ENCODE measurements around the gene BAMBI. TPM values are rescaled to one million over a fixed set of nuclear protein-coding genes. Genes with fewer than 3 reads are reported as not detected.

The BAMBI gene
- total RNA-seq, 5 donors from 2014 or later (not counting 1 experiment from before 2014, with no cell fraction given) = 0.16 to 2.3 (median 0.41) TPM

DNA sequence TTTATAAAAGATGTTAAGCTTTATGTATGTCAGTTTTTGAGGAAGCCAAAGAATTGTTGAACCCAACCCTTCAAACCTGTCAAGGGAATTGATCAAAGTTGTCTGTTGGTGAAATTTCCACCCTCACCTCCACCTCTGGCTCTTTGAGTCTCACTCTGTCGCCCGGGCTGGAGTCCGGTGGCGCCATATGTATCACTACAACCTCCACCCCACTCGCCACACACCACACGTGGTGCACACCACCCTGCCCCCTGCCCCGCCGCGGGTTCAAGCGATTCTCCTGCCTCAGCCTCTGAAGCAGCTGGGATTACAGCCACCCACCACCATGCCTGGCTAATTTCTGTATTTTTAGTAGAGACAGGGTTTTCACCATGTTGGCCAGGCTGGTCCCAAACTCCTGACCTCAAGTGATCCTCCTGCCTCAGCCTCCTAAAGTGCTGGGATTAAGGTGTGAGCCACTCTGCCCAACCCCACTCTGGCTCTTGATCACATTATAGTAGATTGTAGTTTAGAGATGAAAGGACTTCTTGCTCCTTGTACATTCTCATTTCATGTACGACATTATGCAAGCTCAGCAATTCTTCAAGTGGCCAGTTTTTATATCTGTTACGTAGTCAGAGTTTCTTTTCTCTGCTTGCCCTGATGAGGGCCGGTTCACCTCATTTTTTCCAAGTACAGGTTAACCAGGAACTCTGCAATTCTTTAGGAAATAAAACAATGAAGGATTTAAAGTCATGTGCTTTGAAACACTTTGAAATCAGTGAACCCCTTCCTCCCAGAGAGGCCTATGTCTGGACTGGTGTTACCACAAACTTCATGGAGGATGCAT lies 7.0 kb downstream of the BAMBI start:
- Histone ChIP-seq H3K36me3 (ENCODE audit: control insufficient read depth in 2 of 2, extremely low read depth in 1 of 2, insufficient read depth in 1 of 2, low read length in 1 of 2) (no peaks in the 10 kb centered on the region), H3K27ac (ENCODE audit: low read length) (no peak overlapping the region), H3K27me3 (replicated peaks in 1 of 2; ENCODE audit: control insufficient read depth in 2 of 2, extremely low read depth in 1 of 2, insufficient read depth in 2 of 2, low read length in 1 of 2) (peaks cover 5 to 17% of the 10 kb centered on the region in 2 experiments), H3K4me3 (ENCODE audit: control insufficient read depth in 1 of 2, extremely low read depth in 1 of 2, low read length in 1 of 2) (no peak overlapping the region), H3K4me1 (ENCODE audit: control insufficient read depth in 1 of 2, extremely low read depth in 1 of 2, insufficient read depth in 2 of 2, low read length in 2 of 2) (peaks cover 5 to 6% of the 10 kb centered on the region in 2 experiments), H3K9me3 (no peaks in the 10 kb centered on the region)
- no peak for ATAC-seq (replicated peaks in 1 of 4)
- 90% methylated on average over 5 of the region's 13 CpGs for WGBS (ENCODE audit: insufficient coverage)
- CTCF ChIA-PET = interaction anchor here in 1 of 2 donors (0.5 kb wide), 1 partner anchor 1802 kb away, joined by 3 read pairs; no protein-coding TSS in a partner anchor
- peaks cover 8 to 11% (median 9%) of the 10 kb centered on the region in 3 donors for H3K4me1 Mint-ChIP-seq
- POLR2A ChIA-PET = no interaction called here
- H3K27ac Mint-ChIP-seq = no peak overlapping the region
- no peaks in the 10 kb centered on the region for H3K9me3 Mint-ChIP-seq
- peaks cover 48 to 62% of the 10 kb centered on the region in 2 donors for H3K27me3 Mint-ChIP-seq
- no peak for DNase-seq
- H3K36me3 Mint-ChIP-seq = no peaks in the 10 kb centered on the region
- no peak overlapping the region for H3K4me3 Mint-ChIP-seq

DNA sequence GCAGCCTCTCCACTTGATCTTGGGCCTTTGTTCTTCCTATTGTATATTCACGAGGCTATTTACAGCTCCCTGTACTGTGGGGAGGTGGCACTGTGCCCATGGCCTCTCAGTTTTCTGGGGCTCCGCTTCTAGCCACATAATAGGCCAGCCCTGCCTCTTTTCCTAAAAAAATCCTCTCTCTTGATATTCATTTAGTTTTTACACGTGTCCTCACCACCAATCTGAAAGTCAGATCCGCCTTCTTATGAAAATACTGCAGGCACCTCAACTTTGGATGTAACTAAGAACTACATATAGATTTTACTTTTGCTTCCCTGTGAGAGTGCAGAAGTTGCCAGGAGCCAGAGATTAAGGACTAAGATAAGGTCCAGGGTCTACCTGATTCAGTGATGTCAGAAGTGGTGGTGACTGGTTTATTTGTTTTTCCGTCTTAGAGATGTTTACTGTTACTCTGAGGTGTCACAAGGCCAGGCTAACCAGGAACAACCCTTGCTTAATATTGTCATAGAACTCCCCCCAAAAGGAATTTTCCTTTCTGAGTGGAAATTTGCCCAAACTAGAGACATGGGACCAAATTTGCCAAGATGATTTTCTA lies 7.8 kb downstream of the BAMBI start:
- Histone ChIP-seq H3K4me1 (ENCODE audit: control insufficient read depth in 1 of 2, extremely low read depth in 1 of 2, insufficient read depth in 2 of 2, low read length in 2 of 2) (peaks cover under 1 to 4% of the 10 kb centered on the region in 2 experiments), H3K27me3 (replicated peaks in 1 of 2; ENCODE audit: control insufficient read depth in 2 of 2, extremely low read depth in 1 of 2, insufficient read depth in 2 of 2, low read length in 1 of 2) (peaks cover 5 to 14% of the 10 kb centered on the region in 2 experiments), H3K9me3 (no peaks in the 10 kb centered on the region), H3K36me3 (ENCODE audit: control insufficient read depth in 2 of 2, extremely low read depth in 1 of 2, insufficient read depth in 1 of 2, low read length in 1 of 2) (no peaks in the 10 kb centered on the region), H3K4me3 (ENCODE audit: control insufficient read depth in 1 of 2, extremely low read depth in 1 of 2, low read length in 1 of 2) (no peak overlapping the region), H3K27ac (ENCODE audit: low read length) (no peak overlapping the region)
- Mint-ChIP-seq H3K27me3 (peaks cover 43 to 58% of the 10 kb centered on the region in 2 donors), H3K36me3 (no peaks in the 10 kb centered on the region), H3K9me3 (no peaks in the 10 kb centered on the region), H3K4me3 (no peak overlapping the region), H3K27ac (no peak overlapping the region), H3K4me1 (peaks cover 1 to 5% (median 3%) of the 10 kb centered on the region in 3 donors)
- ATAC-seq (replicated peaks in 1 of 4) (no peak), DNase-seq (no peak)
- WGBS (ENCODE audit: insufficient coverage) = no CpG with 5 or more reads among the region's 5 CpGs
- POLR2A ChIA-PET = no interaction called here
- CTCF ChIA-PET = no interaction called here

DNA sequence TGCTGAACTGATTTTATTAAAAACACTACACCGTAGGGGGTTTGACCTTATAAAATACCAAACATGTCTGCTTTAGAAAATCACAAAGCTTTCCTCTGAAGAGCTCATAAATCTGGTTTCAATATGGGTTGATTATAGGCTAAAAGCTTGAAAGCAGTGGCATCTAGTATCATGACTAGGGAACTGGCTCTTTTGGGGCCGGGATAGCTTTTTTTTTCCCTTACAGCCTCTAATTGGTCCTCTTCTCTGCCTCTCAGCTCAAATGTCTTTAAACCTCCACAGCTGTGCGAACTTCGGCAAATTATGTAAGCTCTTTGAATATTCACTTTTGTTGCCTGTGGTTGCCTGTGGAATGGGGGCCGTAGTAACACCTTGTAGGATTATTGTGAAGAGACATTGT lies 8.4 kb downstream of the BAMBI start:
- H3K9me3 ChIP-seq = no peaks in the 10 kb centered on the region
- Mint-ChIP-seq H3K27me3 (peaks cover 40 to 53% of the 10 kb centered on the region in 2 donors), H3K4me1 (peaks cover 0 to under 1% (median under 1%) of the 10 kb centered on the region in 3 donors), H3K4me3 (no peak overlapping the region), H3K27ac (no peak overlapping the region), H3K36me3 (no peaks in the 10 kb centered on the region), H3K9me3 (no peaks in the 10 kb centered on the region)
- ChIA-PET CTCF (no interaction called here), POLR2A (no interaction called here)
- no CpG with 5 or more reads among the region's 5 CpGs for WGBS (ENCODE audit: insufficient coverage)
- no peak overlapping the region for H3K4me3 ChIP-seq (ENCODE audit: control insufficient read depth in 1 of 2, extremely low read depth in 1 of 2, low read length in 1 of 2)
- no peak for DNase-seq
- no peaks in the 10 kb centered on the region for H3K36me3 ChIP-seq (ENCODE audit: control insufficient read depth in 2 of 2, extremely low read depth in 1 of 2, insufficient read depth in 1 of 2, low read length in 1 of 2)
- no peaks in the 10 kb centered on the region for H3K4me1 ChIP-seq (ENCODE audit: control insufficient read depth in 1 of 2, extremely low read depth in 1 of 2, insufficient read depth in 2 of 2, low read length in 2 of 2)
- H3K27me3 ChIP-seq (replicated peaks in 1 of 2; ENCODE audit: control insufficient read depth in 2 of 2, extremely low read depth in 1 of 2, insufficient read depth in 2 of 2, low read length in 1 of 2) = peaks cover 5 to 17% of the 10 kb centered on the region in 2 experiments
- no peak for ATAC-seq (replicated peaks in 1 of 4)
- H3K27ac ChIP-seq (ENCODE audit: low read length) = no peak overlapping the region

DNA sequence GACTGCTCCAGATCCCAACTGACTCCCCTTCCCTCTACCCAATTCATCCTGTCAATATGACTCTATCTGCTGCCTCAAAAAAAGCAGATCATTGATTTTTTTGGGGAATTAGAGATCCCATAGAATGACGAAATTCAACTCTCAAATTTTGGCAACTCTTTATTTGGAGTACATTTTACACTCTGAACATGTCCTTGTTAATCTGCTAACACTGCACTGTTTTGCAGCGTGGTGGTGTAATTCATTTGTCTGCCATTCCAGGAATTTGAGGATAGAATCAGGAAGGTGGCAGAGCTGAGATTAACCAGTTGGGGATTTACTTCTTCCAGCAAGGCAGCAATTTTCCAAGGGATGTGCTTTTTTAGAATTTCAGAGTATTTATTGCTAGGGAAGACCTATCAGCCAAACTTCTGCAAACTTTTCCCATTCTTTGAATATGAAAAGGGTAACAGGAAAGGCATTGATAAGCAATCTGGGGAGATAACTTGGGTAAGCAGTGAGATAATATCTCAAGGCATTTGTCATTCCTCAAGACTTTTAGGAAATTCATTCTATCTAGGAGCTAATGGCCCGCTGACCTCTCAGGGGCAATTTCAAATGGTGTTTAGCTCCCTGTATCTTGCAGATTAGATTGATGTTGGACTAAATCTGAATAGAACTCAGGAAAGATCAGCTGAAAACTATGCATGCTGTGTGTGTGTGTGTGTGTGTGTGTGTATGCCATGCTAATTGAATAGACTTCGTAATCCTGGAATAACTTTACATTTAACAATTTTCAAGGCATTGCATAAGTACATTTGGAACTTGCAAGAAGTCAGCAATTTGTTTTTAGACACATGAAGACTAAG lies 9.7 kb downstream of the BAMBI start:
- no peaks in the 10 kb centered on the region for H3K36me3 Mint-ChIP-seq
- no peak overlapping the region for H3K27ac Mint-ChIP-seq
- ATAC-seq (replicated peaks in 1 of 4) (no peak), DNase-seq (no peak)
- Histone ChIP-seq H3K4me1 (ENCODE audit: control insufficient read depth in 1 of 2, extremely low read depth in 1 of 2, insufficient read depth in 2 of 2, low read length in 2 of 2) (no peaks in the 10 kb centered on the region), H3K36me3 (ENCODE audit: control insufficient read depth in 2 of 2, extremely low read depth in 1 of 2, insufficient read depth in 1 of 2, low read length in 1 of 2) (no peaks in the 10 kb centered on the region), H3K4me3 (ENCODE audit: control insufficient read depth in 1 of 2, extremely low read depth in 1 of 2, low read length in 1 of 2) (no peak overlapping the region), H3K9me3 (no peaks in the 10 kb centered on the region), H3K27ac (ENCODE audit: low read length) (no peak overlapping the region), H3K27me3 (replicated peaks in 1 of 2; ENCODE audit: control insufficient read depth in 2 of 2, extremely low read depth in 1 of 2, insufficient read depth in 2 of 2, low read length in 1 of 2) (peaks cover 0 to 10% of the 10 kb centered on the region in 2 experiments)
- H3K27me3 Mint-ChIP-seq = peaks cover 32 to 45% of the 10 kb centered on the region in 2 donors
- H3K4me1 Mint-ChIP-seq = no peaks in the 10 kb centered on the region
- H3K4me3 Mint-ChIP-seq = no peak overlapping the region
- ChIA-PET POLR2A (no interaction called here), CTCF (interaction anchor here in 1 of 2 donors (0.6 to 0.8 kb wide), 2 partner anchors 9 to 12 kb away, joined by 3 read pairs; partner anchors contain the start of gene BAMBI)
- no CpG with 5 or more reads among the region's 4 CpGs for WGBS (ENCODE audit: insufficient coverage)
- no peaks in the 10 kb centered on the region for H3K9me3 Mint-ChIP-seq

DNA sequence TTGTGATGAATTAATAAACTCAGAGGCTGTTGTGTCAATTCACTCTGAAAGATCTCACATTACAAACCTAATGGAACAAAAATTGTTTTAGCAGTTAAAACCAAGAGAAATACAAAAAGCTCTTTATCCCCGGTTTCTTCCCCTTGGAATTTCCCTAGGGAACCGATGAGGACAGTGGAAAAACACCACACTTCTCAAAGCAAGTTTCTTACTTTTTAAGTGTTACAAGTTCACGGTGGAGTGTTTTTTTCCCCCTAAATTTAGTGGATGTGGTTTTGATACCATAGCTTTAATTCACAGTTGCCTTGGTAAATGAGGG lies 10.3 kb downstream of the BAMBI start:
- Histone ChIP-seq H3K4me1 (ENCODE audit: control insufficient read depth in 1 of 2, extremely low read depth in 1 of 2, insufficient read depth in 2 of 2, low read length in 2 of 2) (no peaks in the 10 kb centered on the region), H3K27ac (ENCODE audit: low read length) (no peak overlapping the region), H3K36me3 (ENCODE audit: control insufficient read depth in 2 of 2, extremely low read depth in 1 of 2, insufficient read depth in 1 of 2, low read length in 1 of 2) (no peaks in the 10 kb centered on the region), H3K27me3 (replicated peaks in 1 of 2; ENCODE audit: control insufficient read depth in 2 of 2, extremely low read depth in 1 of 2, insufficient read depth in 2 of 2, low read length in 1 of 2) (peaks cover 0 to 9% of the 10 kb centered on the region in 2 experiments), H3K4me3 (ENCODE audit: control insufficient read depth in 1 of 2, extremely low read depth in 1 of 2, low read length in 1 of 2) (no peak overlapping the region), H3K9me3 (no peaks in the 10 kb centered on the region)
- POLR2A ChIA-PET = interaction anchor here in 1 of 2 donors (0.6 kb wide), 1 partner anchor 1566 kb away, joined by 4 read pairs; no protein-coding TSS in a partner anchor
- Mint-ChIP-seq H3K27me3 (peaks cover 29 to 47% of the 10 kb centered on the region in 2 donors), H3K9me3 (no peaks in the 10 kb centered on the region), H3K36me3 (no peaks in the 10 kb centered on the region), H3K4me3 (no peak overlapping the region), H3K27ac (no peak overlapping the region), H3K4me1 (no peaks in the 10 kb centered on the region)
- no peak for DNase-seq
- no CpG with 5 or more reads among the region's 3 CpGs for WGBS (ENCODE audit: insufficient coverage)
- CTCF ChIA-PET = interaction anchor here (0.8 to 1.1 kb wide), 2 partner anchors 8 to 10 kb away, joined by 3 read pairs; partner anchors contain the start of gene BAMBI (in 1 of the 2)
- no peak for ATAC-seq (replicated peaks in 1 of 4)

DNA sequence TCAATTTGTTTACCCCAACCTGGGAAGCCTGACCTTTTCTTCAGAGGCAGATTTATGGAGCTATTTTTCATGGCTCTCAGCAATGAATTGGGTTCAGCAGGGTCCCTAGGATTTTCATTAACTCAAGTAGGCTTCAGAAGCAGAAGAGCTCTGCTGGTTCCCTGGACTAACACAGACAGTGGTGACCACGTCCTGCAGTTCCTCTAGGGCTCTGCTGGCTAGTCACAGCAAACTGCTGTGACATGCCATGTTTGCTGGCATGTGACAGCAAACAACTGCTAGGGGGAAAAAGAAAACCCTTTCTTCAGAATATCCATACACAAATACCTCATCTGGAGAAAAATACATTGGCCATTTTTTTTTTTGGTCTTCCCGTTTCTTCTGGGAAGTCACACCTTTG lies 13.2 kb downstream of the BAMBI start:
- Mint-ChIP-seq H3K4me3 (no peak overlapping the region), H3K27me3 (peaks cover 28 to 40% of the 10 kb centered on the region in 2 donors), H3K27ac (no peak overlapping the region), H3K36me3 (no peaks in the 10 kb centered on the region), H3K9me3 (no peaks in the 10 kb centered on the region), H3K4me1 (no peaks in the 10 kb centered on the region)
- Histone ChIP-seq H3K27ac (ENCODE audit: low read length) (no peak overlapping the region), H3K4me1 (ENCODE audit: control insufficient read depth in 1 of 2, extremely low read depth in 1 of 2, insufficient read depth in 2 of 2, low read length in 2 of 2) (no peaks in the 10 kb centered on the region), H3K36me3 (ENCODE audit: control insufficient read depth in 2 of 2, extremely low read depth in 1 of 2, insufficient read depth in 1 of 2, low read length in 1 of 2) (no peaks in the 10 kb centered on the region), H3K9me3 (no peaks in the 10 kb centered on the region), H3K27me3 (replicated peaks in 1 of 2; ENCODE audit: control insufficient read depth in 2 of 2, extremely low read depth in 1 of 2, insufficient read depth in 2 of 2, low read length in 1 of 2) (peaks cover 0 to 18% of the 10 kb centered on the region in 2 experiments), H3K4me3 (ENCODE audit: control insufficient read depth in 1 of 2, extremely low read depth in 1 of 2, low read length in 1 of 2) (no peak overlapping the region)
- CTCF ChIA-PET = interaction anchor here (0.6 to 0.7 kb wide), 3 partner anchors 17 to 614 kb away, joined by 3 to 6 read pairs (median 4); no protein-coding TSS in a partner anchor
- DNase-seq (no peak), ATAC-seq (replicated peaks in 1 of 4) (no peak)
- 55% methylated on average over 2 of the region's 2 CpGs for WGBS (ENCODE audit: insufficient coverage)
- POLR2A ChIA-PET = interaction anchor here in 1 of 2 donors (0.7 kb wide), 1 partner anchor 1478 kb away, joined by 3 read pairs; no protein-coding TSS in a partner anchor
